Measurements from ENCODE around the gene SUPT3H. TPM values are rescaled to one million over a fixed set of nuclear protein-coding genes. Genes with fewer than 3 reads are reported as not detected.

SUPT3H gene
- total RNA-seq, 2 donors from 2014 or later = 18.5 to 19.4 TPM

- no peak for ATAC-seq (replicated peaks in 1 of 2)
- Mint-ChIP-seq H3K27ac (peak overlapping the region; percentile 28), H3K27me3 (ENCODE audit: low read depth) (peaks cover 6% of the 10 kb centered on the region), H3K4me1 (ENCODE audit: low read depth) (peaks cover 48% of the 10 kb centered on the region), H3K4me3 (no peak overlapping the region), H3K9me3 (no peaks in the 10 kb centered on the region), H3K36me3 (ENCODE audit: insufficient read depth in 2 of 2) (peaks cover 5% of the 10 kb centered on the region in 2 donors)
- DNase-seq = no peak
Measured at GRCh38 chr6:45416700-45417099, 39.0 kb upstream of the SUPT3H start.

DNA sequence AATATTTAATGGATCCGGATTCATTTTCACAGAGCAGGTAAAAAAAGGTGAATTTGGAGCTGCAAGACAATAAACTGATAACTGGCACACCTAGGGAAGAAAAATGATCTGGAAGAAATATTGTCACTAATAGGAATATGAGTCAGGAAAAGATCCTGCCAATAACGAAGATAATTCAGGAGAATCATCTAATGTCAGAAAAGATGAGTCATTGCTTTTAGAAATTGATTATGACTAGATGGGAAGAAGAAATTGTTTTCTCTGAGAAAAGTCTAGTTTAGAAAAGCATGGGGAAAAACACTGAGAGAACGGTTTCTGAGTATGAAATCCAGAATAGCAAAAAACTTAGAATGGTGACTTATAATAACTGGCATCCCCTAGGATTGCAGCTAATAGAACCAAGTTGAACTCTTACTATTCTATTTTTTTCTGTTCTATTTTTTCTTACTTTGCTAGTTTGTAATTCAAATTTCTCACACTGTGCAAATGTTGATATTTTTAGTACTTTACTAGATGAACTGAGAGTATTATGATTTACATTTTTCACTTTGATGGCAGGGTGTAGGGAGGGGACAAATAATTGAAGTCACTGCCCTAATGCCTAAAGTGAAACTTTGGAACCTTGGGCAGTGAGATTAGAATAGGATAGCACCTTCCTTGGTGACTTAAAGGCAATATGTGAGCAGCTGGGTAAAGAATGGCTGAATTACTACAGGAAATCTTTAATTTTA lies 38.2 kb upstream of the SUPT3H start:
- H3K4me1 Mint-ChIP-seq (ENCODE audit: low read depth) = peaks cover 40% of the 10 kb centered on the region
- H3K9me3 Mint-ChIP-seq = no peaks in the 10 kb centered on the region
- DNase-seq (no peak), ATAC-seq (replicated peaks in 1 of 2) (no peak)
- no peak overlapping the region for H3K27ac Mint-ChIP-seq
- peaks cover 6% of the 10 kb centered on the region for H3K27me3 Mint-ChIP-seq (ENCODE audit: low read depth)
- peak overlapping the region; percentile 5 to 18 for H3K4me3 Mint-ChIP-seq
- peaks cover 1 to 2% of the 10 kb centered on the region in 2 donors for H3K36me3 Mint-ChIP-seq (ENCODE audit: insufficient read depth in 2 of 2)

GRCh38 chr6:45415315-45415714 lies 37.6 kb upstream of the SUPT3H start:
- peaks cover 6% of the 10 kb centered on the region for H3K27me3 Mint-ChIP-seq (ENCODE audit: low read depth)
- ATAC-seq (replicated peaks in 1 of 2) (no peak), DNase-seq (no peak)
- H3K27ac Mint-ChIP-seq = no peak overlapping the region
- peak overlapping the region; percentile 5 to 18 for H3K4me3 Mint-ChIP-seq
- no peaks in the 10 kb centered on the region for H3K36me3 Mint-ChIP-seq (ENCODE audit: insufficient read depth in 2 of 2)
- H3K9me3 Mint-ChIP-seq = no peaks in the 10 kb centered on the region
- H3K4me1 Mint-ChIP-seq (ENCODE audit: low read depth) = peaks cover 35% of the 10 kb centered on the region

DNA sequence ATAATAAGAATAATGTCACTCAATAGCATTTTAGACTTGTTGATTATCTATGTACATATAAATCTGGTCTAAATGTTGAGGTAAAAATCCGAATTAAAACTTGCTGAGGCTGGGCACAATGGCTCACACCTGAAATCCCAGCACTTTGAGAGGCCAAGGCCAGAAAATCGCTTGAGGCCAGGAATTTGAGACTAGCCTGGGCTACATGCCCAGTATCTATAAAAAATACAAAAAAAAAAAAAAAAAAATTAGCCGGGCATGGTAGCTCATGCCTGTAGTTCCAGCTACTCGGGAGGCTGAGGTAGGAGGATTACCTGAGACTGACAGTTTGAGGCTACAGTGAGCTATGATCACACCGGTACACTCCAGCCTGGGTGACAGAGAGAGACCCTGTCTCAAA lies 34.2 kb upstream of the SUPT3H start:
- H3K9me3 Mint-ChIP-seq = peaks cover 0 to 3% of the 10 kb centered on the region in 2 donors
- ATAC-seq (replicated peaks in 1 of 2) = no peak
- peaks cover 6% of the 10 kb centered on the region for H3K27me3 Mint-ChIP-seq (ENCODE audit: low read depth)
- H3K27ac Mint-ChIP-seq = no peak overlapping the region
- DNase-seq = no peak
- H3K4me3 Mint-ChIP-seq = no peak overlapping the region
- H3K36me3 Mint-ChIP-seq (ENCODE audit: insufficient read depth in 2 of 2) = no peaks in the 10 kb centered on the region
- peaks cover 28% of the 10 kb centered on the region for H3K4me1 Mint-ChIP-seq (ENCODE audit: low read depth)

DNA sequence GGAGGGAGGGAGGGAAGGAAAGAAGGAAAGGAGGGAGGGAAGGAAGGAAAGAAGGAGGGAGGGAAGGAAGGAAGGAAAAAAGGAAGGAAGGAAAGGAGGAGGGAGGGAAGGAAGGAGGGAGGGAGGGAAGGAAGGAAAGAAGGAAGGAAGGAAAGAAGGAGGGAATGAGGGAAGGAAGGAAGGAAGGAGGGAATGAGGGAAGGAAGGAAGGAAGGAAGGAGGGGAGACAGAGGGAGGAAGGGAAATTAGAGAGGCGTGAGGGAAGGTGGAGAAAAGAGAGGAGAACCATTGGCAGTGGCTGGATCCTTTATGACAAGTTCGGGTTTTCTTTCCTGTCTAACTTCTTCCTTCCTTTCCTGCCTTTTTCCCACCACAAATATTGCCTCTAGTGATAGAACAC lies 22.3 kb upstream of the SUPT3H start:
- Mint-ChIP-seq H3K27ac (no peak overlapping the region), H3K27me3 (ENCODE audit: low read depth) (peaks cover 12% of the 10 kb centered on the region), H3K36me3 (ENCODE audit: insufficient read depth in 2 of 2) (peaks cover 0 to 1% of the 10 kb centered on the region in 2 donors), H3K9me3 (no peaks in the 10 kb centered on the region), H3K4me3 (no peak overlapping the region), H3K4me1 (ENCODE audit: low read depth) (peaks cover 13% of the 10 kb centered on the region)
- ATAC-seq (replicated peaks in 1 of 2) = no peak
- DNase-seq = no peak

DNA sequence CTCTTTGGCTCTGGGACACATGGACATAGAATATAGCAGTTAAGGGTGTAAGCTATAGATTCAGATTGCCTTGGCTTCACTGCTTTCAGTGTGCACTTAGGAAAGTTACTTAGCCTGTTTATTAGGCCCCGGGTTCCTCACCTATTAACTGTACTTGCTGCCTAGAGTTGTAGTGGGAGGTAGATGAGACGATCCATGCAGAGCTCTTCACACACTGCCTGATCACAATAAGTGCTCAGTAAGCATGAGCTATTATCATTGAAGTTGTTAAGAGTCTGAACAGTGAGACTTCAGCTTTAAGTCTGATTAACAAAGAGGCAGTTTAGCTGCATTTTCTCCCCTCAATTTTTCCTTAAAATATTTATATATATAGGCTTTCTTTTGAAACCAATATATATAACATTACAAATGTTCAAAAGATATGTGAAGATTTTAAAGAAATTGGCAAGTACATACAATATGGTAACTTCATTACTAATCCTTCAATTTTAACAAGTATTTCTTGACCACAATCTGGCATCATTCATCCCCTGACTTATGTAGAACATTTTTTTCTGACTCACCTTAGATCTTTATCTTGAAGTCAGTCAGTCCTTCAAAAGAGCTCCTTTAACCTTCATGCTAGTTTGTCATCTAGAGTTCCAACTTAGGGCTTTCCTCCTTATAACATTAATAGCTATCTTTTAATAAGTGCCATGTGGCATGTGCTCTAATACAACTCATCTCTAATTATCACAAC lies 20.5 kb upstream of the SUPT3H start:
- Mint-ChIP-seq H3K27me3 (ENCODE audit: low read depth) (peaks cover 12% of the 10 kb centered on the region), H3K9me3 (peaks cover 0 to 2% of the 10 kb centered on the region in 2 donors), H3K27ac (no peak overlapping the region), H3K36me3 (ENCODE audit: insufficient read depth in 2 of 2) (peaks cover 1 to 2% of the 10 kb centered on the region in 2 donors), H3K4me3 (no peak overlapping the region), H3K4me1 (ENCODE audit: low read depth) (peaks cover 21% of the 10 kb centered on the region)
- ATAC-seq (replicated peaks in 1 of 2) (peak; percentile 87 to 91), DNase-seq (no peak)

DNA sequence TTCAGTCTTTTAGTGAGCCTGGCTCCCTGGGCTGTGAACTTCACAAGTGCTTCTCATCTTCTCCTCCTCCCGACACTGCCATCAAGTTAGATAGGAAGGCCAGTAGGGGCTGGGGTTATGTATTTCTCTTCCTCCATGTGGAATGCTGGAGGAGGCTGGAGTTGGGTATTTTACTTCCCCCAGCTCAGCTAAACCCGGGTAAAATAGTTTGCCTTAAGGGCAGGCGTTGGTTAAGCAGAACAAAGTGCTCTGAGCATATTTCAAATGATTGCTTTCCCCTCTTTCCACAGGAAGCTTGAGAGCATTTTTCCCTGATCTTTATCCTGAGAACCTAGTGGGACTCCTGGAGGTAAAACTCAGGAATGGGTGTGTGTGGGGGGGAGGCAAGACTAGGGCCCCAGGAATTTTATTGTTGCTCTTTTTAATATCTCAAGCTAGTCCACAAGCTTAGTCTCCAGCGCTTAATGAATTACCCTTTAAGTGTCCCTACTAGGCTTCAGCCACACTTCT lies 16.9 kb upstream of the SUPT3H start:
- no peak for DNase-seq
- no peak overlapping the region for H3K27ac Mint-ChIP-seq
- peaks cover 8 to 9% of the 10 kb centered on the region in 2 donors for H3K9me3 Mint-ChIP-seq
- H3K27me3 Mint-ChIP-seq (ENCODE audit: low read depth) = no peaks in the 10 kb centered on the region
- H3K36me3 Mint-ChIP-seq (ENCODE audit: insufficient read depth in 2 of 2) = peaks cover 9 to 14% of the 10 kb centered on the region in 2 donors
- no peak overlapping the region for H3K4me3 Mint-ChIP-seq
- peaks cover 21% of the 10 kb centered on the region for H3K4me1 Mint-ChIP-seq (ENCODE audit: low read depth)
- ATAC-seq (replicated peaks in 1 of 2) = no peak

DNA sequence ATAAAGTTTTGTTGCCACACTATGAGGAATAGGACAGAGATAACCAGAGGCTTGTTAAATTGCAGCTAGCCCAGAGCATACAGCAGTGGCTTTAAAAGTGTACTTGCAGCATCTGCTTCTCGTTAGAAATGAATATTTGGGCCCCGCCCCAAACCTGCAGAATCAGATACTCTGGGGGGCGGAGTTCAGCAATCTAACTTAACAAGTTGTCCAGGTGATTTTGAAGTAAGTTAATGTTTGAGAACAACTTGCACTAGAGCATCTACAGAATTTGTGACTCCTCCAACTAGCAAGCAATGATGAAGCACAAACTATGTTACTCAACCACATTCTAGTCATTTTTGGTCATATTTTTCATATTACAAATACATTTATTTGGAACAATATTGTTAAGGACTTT lies 10.6 kb upstream of the SUPT3H start:
- ATAC-seq (replicated peaks in 1 of 2) (no peak), DNase-seq (no peak)
- Mint-ChIP-seq H3K36me3 (ENCODE audit: insufficient read depth in 2 of 2) (peaks cover 7 to 13% of the 10 kb centered on the region in 2 donors), H3K4me3 (no peak overlapping the region), H3K9me3 (peaks cover 7 to 10% of the 10 kb centered on the region in 2 donors), H3K27me3 (ENCODE audit: low read depth) (peaks cover 4% of the 10 kb centered on the region), H3K27ac (no peak overlapping the region), H3K4me1 (ENCODE audit: low read depth) (no peaks in the 10 kb centered on the region)

DNA sequence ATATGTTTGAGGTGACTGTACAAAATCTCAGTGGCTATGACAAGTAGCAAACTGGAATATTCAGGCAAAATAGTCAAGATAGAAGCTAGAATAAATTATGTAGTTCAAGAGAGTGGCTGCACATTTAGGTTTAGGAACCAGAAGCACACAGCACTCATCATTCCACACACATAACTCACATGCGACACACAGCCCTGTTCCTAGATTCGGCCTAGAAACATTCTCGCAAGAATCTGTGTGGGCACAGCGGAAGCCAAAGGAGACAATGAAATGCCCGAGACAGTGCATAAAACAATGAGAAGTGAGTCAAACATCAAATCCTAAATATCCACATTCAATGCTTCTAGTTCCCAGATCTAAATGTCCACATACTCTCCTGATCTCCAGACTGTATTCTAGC lies 9.5 kb upstream of the SUPT3H start:
- no peaks in the 10 kb centered on the region for H3K4me1 Mint-ChIP-seq (ENCODE audit: low read depth)

GRCh38 chr6:45386501-45386900 lies 8.8 kb upstream of the SUPT3H start:
- no peaks in the 10 kb centered on the region for H3K4me1 Mint-ChIP-seq (ENCODE audit: low read depth)
- H3K9me3 Mint-ChIP-seq = peaks cover 3 to 7% of the 10 kb centered on the region in 2 donors
- peaks cover 4% of the 10 kb centered on the region for H3K27me3 Mint-ChIP-seq (ENCODE audit: low read depth)
- H3K36me3 Mint-ChIP-seq (ENCODE audit: insufficient read depth in 2 of 2) = peaks cover 4 to 6% of the 10 kb centered on the region in 2 donors
- DNase-seq = no peak
- H3K27ac Mint-ChIP-seq = no peak overlapping the region
- ATAC-seq (replicated peaks in 1 of 2) = no peak
- H3K4me3 Mint-ChIP-seq = no peak overlapping the region

More for the DNA sequence above, 9.5 kb upstream of the SUPT3H start:
- DNase-seq (no peak), ATAC-seq (replicated peaks in 1 of 2) (no peak)
- no peak overlapping the region for H3K4me3 Mint-ChIP-seq
- H3K27me3 Mint-ChIP-seq (ENCODE audit: low read depth) = peaks cover 4% of the 10 kb centered on the region
- peaks cover 5 to 9% of the 10 kb centered on the region in 2 donors for H3K9me3 Mint-ChIP-seq
- H3K27ac Mint-ChIP-seq = no peak overlapping the region
- peaks cover 5 to 7% of the 10 kb centered on the region in 2 donors for H3K36me3 Mint-ChIP-seq (ENCODE audit: insufficient read depth in 2 of 2)

DNA sequence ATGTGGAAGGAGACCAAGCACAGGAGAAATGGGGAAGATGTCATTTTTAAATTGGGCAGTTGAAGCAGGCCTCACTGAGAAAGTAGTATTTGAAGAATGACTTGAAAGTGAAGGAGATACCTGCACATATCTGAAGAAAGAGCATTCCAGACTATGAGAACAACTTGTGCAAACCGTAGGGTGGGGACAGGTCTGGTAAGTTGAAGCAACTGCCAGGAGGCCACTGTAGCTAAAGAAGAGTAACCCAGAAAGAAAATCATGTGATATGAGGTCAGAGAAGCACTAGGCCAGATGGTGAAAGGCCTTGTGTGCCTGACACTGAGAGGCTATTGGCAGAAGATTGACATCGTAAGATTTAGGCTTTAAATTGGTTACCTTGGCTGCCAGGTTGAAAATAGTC lies 4.7 kb upstream of the SUPT3H start:
- Mint-ChIP-seq H3K4me3 (no peak overlapping the region), H3K27ac (no peak overlapping the region)

DNA sequence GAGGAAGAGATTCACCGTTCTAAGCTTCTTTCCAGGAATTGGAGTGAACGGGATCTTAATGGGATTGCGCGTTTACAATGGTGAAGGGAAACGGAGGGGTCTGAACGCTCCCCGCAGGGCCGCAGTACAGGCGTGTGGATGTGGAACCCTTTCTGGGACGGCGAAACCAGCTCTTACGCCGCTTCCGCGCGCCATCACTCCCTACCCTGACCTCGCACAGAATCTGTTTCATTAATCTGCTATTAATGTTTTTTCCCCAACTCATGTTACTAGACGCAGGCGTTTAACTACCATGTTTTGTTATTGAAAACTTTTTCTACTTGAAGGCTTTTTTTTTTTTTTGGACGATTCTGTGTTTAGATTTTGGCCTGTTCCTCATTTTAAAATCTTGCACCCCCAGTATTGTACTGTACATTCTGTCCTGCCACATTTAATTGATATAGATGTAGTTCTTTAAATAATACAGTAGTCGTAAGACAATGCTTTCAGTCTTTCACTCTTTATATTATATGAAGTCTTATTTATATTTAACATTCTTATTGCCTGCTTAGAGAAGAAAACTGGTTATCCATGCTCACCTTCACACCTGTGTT lies 696 bp upstream of the SUPT3H start:
- no peaks in the 10 kb centered on the region for H3K9me3 Mint-ChIP-seq
- H3K27ac Mint-ChIP-seq = peak overlapping the region; percentile 99
- peaks cover 3 to 6% of the 10 kb centered on the region in 2 donors for H3K36me3 Mint-ChIP-seq (ENCODE audit: insufficient read depth in 2 of 2)
- H3K4me1 Mint-ChIP-seq (ENCODE audit: low read depth) = peaks cover 32% of the 10 kb centered on the region
- DNase-seq (peak; percentile 38 to 54), ATAC-seq (replicated peaks in 1 of 2) (peak in 1 of 2 donors; percentile 28)
- no peaks in the 10 kb centered on the region for H3K27me3 Mint-ChIP-seq (ENCODE audit: low read depth)
- peak overlapping the region; percentile 99 for H3K4me3 Mint-ChIP-seq

More for the DNA sequence above, 4.7 kb upstream of the SUPT3H start:
- Mint-ChIP-seq H3K27me3 (ENCODE audit: low read depth) (peaks cover 4% of the 10 kb centered on the region), H3K4me1 (ENCODE audit: low read depth) (peaks cover 12% of the 10 kb centered on the region), H3K9me3 (peaks cover 0 to 2% of the 10 kb centered on the region in 2 donors), H3K36me3 (ENCODE audit: insufficient read depth in 2 of 2) (peaks cover 0 to 4% of the 10 kb centered on the region in 2 donors)
- no peak for ATAC-seq (replicated peaks in 1 of 2)
- DNase-seq = no peak

DNA sequence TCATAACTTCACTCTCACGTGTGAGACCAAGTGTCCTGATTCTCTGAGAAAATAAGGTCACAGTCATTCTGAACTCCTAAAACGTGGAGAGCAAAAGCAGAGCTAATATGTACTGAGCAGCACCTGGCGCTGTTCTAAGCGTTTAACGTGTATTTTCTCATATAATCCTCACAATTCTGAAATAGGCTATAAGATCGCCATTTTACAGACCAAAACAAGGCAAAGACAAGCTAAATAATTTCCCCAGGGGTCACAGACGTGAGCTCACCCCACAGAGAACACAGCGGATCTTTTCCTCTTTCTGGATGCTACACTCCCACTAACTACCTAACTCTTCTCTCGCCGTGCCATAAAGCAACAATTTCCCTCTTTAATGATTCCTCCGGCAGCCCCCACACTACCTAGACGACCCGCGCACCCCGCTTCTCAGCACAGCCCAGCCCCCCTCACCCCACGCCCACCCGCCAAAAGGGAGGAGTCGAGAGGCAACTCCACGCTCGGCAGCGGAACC lies 636 bp downstream of the SUPT3H start:
- ATAC-seq (replicated peaks in 1 of 2) = no peak
- H3K36me3 Mint-ChIP-seq (ENCODE audit: insufficient read depth in 2 of 2) = peaks cover 3 to 6% of the 10 kb centered on the region in 2 donors

More for the DNA sequence above, 636 bp downstream of the SUPT3H start:
- Mint-ChIP-seq H3K9me3 (no peaks in the 10 kb centered on the region), H3K27ac (peak overlapping the region; percentile 99), H3K4me1 (ENCODE audit: low read depth) (peaks cover 45% of the 10 kb centered on the region), H3K27me3 (ENCODE audit: low read depth) (no peaks in the 10 kb centered on the region), H3K4me3 (peak overlapping the region; percentile 99)
- DNase-seq = no peak
